Activated naive CD8-positive, alpha-beta T cell treated with anti-CD3 and anti-CD28 coated beads, Interleukin-2, amount 10 ng/mL, durations not matched to agents 7 days and 5 days (primary cell): ENCODE measurements around the gene ATP6AP2. TPM values are rescaled to one million over a fixed set of nuclear protein-coding genes. Genes with fewer than 3 reads are reported as not detected.

Source experiments
- ATAC-seq: fragments of 150-1000 bp; cut with Tn5 transposase; one replicate; pipeline ENCODE4 v1.10.0; 2021; ENCODE audit warnings: low read depth, moderate library complexity
- POLR2A ChIA-PET: fragments of 350-600 bp; sonication (Branson Sonifier 250); formaldehyde crosslinking; loops from one replicate; lab custom pipeline; 2021; ENCODE audit warnings: antibody characterized with exemption; lab: Charles Lee
- DNase-seq: peaks from one replicate; pipeline ENCODE4 v3.0.0; 2021
- H3K27ac Mint-ChIP-seq: one replicate; pipeline ENCODE4 v1.8.0; 2022; ENCODE audit warnings: mild to moderate bottlenecking, mixed read lengths
- H3K27me3 Mint-ChIP-seq: one replicate; pipeline ENCODE4 v1.8.0; 2022; ENCODE audit warnings: mild to moderate bottlenecking, moderate library complexity, mixed read lengths
- H3K36me3 Mint-ChIP-seq: one replicate; pipeline ENCODE4 v1.8.0; 2021; ENCODE audit warnings: mild to moderate bottlenecking, mixed read lengths
- H3K4me1 Mint-ChIP-seq: one replicate; pipeline ENCODE4 v1.8.0; 2021; ENCODE audit warnings: mixed read lengths
- H3K4me3 Mint-ChIP-seq: one replicate; pipeline ENCODE4 v1.8.0; 2022; ENCODE audit warnings: mild to moderate bottlenecking, moderate library complexity, mixed read lengths
- H3K9me3 Mint-ChIP-seq: one replicate; pipeline ENCODE4 v1.8.0; 2021; ENCODE audit warnings: mixed read lengths
- total RNA-seq, 2 experiments: library from RNA; stranded (reverse); gene quantifications; one replicate each; pipeline ENCODE4 v1.2.3, GENCODE V29; 2021

Gene ATP6AP2
- total RNA-seq, 2 experiments from 2014 or later = 58.6 to 66.9 TPM

DNA sequence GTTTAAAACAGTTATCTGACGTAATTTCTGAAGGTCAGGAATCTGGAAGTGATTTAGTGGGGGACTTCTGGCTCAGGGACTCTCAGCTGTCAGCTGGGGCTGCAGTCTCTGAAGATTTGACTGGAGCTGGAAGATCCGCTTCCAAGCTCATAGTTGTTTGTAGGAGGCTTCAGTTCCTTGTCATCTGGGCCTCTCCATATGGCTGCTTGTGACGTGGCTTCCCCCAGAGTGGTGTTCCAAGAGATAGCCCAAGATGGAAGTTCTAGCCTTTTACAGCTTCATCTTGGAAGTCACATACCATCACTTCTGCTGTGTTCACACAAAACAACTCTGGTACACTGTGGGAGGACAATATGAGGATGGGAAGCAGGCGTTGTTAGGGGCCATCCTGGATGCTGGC is 44.5 kb downstream of the ATP6AP2 start:
- Mint-ChIP-seq H3K27me3 (no peaks in the 10 kb centered on the region), H3K9me3 (no peaks in the 10 kb centered on the region), H3K36me3 (peaks cover 7% of the 10 kb centered on the region), H3K4me1 (no peaks in the 10 kb centered on the region), H3K27ac (no peak overlapping the region), H3K4me3 (no peak overlapping the region)
- DNase-seq = no peak
- POLR2A ChIA-PET = no interaction called here
- ATAC-seq = no peak

DNA sequence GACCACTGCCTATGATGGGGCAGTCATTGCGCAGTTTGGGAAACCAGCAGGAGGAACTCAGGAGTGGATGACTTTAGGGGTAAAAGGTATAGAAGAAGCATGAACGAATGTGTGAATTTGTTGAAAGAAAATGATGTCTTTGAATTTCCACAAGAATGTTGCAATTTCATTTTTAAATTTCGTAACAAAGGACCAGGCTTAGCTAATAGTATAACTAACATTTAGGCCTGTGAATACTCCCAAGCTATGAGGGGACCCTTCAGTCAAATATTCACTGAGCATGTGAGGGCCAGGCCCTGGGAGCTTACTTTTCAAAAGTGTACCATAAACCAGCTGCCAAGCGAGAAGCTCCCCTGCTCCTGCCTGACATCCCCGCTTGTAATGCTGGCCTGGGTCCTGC is 47.7 kb downstream of the ATP6AP2 start:
- peaks cover 2% of the 10 kb centered on the region for H3K4me1 Mint-ChIP-seq
- POLR2A ChIA-PET = no interaction called here
- no peak overlapping the region for H3K27ac Mint-ChIP-seq
- H3K27me3 Mint-ChIP-seq = no peaks in the 10 kb centered on the region
- H3K4me3 Mint-ChIP-seq = no peak overlapping the region
- peaks cover 13% of the 10 kb centered on the region for H3K36me3 Mint-ChIP-seq
- ATAC-seq = no peak
- no peaks in the 10 kb centered on the region for H3K9me3 Mint-ChIP-seq
- DNase-seq = no peak

DNA sequence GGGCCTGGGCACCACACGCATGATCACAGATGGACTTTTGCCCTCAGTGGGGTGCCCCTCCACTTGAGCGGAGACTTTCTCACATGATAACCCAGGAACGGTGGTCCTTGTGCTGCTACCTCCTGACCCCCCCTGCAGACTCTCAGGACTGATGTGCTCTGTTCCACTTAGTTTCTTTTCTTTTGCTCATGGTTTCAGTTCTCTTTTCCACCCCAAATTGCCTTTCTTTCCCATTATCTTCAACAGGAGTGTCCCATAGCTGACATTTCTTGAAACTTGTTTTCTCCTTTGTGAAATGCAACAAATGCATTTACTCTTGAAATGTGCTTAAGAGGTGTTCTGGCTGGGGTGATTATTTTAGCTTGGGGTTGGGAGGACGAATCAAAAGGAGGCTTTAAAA is 51.4 kb downstream of the ATP6AP2 start:
- no peaks in the 10 kb centered on the region for H3K9me3 Mint-ChIP-seq
- DNase-seq = no peak
- no peaks in the 10 kb centered on the region for H3K27me3 Mint-ChIP-seq
- H3K27ac Mint-ChIP-seq = no peak overlapping the region
- no peak for ATAC-seq
- peaks cover 9% of the 10 kb centered on the region for H3K4me1 Mint-ChIP-seq
- POLR2A ChIA-PET = no interaction called here
- H3K4me3 Mint-ChIP-seq = no peak overlapping the region
- H3K36me3 Mint-ChIP-seq = peaks cover 29% of the 10 kb centered on the region

DNA sequence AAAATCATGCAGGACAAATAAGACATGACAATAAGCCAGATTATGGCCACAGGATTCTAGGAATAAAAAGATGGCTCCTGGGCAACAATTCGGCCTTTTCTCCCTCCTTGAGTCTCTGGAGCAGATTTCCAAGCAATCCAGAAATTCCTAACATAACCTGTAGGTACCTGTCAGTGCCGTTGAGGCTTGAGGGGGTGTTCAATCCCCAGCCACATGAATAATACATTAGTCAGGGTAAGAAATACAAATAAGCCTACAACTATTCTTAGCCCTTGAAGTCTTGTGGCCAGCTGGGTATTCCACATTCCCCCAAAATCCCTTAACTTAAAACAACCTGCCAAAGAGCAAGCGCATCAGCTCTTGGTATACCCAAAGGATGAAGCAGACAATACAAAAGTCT is 56.9 kb downstream of the ATP6AP2 start:
- Mint-ChIP-seq H3K4me1 (peaks cover 17% of the 10 kb centered on the region), H3K27me3 (no peaks in the 10 kb centered on the region), H3K27ac (no peak overlapping the region), H3K36me3 (peaks cover 30% of the 10 kb centered on the region), H3K9me3 (no peaks in the 10 kb centered on the region), H3K4me3 (no peak overlapping the region)
- POLR2A ChIA-PET = no interaction called here
- DNase-seq (no peak), ATAC-seq (no peak)

DNA sequence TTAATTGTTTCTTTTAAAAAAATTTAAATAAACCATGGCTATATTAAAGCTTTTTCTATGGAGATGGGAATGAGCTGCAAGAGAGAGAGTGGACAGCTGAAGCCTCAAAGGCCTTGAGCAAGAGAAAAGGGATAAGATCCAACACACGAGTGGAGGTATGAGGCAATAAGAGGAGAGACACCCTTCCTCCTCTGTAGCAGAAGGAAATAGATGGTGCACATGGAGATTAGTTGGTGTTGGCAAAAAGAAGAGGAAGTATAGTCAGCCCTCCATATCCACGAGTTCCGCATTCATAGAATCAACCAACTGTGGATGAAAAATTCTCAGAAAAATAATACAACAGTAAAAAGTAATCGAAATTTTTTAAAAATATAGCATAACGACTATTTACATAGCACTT is 63.4 kb downstream of the ATP6AP2 start:
- H3K27ac Mint-ChIP-seq = peak overlapping the region; percentile 90
- H3K9me3 Mint-ChIP-seq = no peaks in the 10 kb centered on the region
- POLR2A ChIA-PET = interaction anchor here (1.4 kb wide), 1 partner anchor 63 kb away, joined by 4 read pairs; the partner anchor contains the start of gene ATP6AP2
- ATAC-seq (no peak), DNase-seq (no peak)
- H3K4me3 Mint-ChIP-seq = peak overlapping the region; percentile 91
- peaks cover 20% of the 10 kb centered on the region for H3K36me3 Mint-ChIP-seq
- peaks cover 19% of the 10 kb centered on the region for H3K4me1 Mint-ChIP-seq
- no peaks in the 10 kb centered on the region for H3K27me3 Mint-ChIP-seq

DNA sequence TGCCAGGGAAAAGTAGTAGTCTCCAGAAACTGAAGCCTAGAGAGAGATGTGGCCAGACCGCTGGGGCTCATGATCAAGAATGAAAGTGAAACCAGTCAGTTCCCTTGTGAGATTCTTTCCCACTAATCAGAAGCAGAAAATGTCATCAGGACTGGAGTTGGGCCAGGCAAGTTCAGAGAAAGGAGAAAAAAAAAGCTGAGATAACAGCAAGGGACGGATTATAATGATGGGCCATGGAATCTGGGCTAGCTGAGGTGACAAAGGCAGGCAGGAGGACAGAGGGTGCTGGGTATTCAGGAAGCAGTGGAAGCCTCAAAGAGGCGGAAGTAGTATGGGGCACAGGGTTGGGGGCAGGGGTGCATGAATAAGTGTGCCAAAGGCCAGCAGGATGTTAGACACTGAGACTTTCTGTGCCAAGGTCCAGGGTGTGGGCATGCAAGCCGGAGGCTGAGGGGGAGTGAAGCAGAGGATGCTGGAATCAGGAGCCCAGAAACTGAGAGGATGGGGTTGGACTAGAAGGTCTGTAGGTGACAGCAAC is 64.1 kb downstream of the ATP6AP2 start:
- Mint-ChIP-seq H3K27me3 (no peaks in the 10 kb centered on the region), H3K9me3 (no peaks in the 10 kb centered on the region), H3K27ac (peak overlapping the region; percentile 96), H3K4me3 (peak overlapping the region; percentile 91), H3K4me1 (peaks cover 19% of the 10 kb centered on the region), H3K36me3 (peaks cover 20% of the 10 kb centered on the region)
- POLR2A ChIA-PET = interaction anchor here (0.5 to 1.4 kb wide), 2 partner anchors 64 to 71 kb away, joined by 4 read pairs; partner anchors contain the start of gene ATP6AP2
- ATAC-seq (peak; percentile 57), DNase-seq (peak; percentile 51)

DNA sequence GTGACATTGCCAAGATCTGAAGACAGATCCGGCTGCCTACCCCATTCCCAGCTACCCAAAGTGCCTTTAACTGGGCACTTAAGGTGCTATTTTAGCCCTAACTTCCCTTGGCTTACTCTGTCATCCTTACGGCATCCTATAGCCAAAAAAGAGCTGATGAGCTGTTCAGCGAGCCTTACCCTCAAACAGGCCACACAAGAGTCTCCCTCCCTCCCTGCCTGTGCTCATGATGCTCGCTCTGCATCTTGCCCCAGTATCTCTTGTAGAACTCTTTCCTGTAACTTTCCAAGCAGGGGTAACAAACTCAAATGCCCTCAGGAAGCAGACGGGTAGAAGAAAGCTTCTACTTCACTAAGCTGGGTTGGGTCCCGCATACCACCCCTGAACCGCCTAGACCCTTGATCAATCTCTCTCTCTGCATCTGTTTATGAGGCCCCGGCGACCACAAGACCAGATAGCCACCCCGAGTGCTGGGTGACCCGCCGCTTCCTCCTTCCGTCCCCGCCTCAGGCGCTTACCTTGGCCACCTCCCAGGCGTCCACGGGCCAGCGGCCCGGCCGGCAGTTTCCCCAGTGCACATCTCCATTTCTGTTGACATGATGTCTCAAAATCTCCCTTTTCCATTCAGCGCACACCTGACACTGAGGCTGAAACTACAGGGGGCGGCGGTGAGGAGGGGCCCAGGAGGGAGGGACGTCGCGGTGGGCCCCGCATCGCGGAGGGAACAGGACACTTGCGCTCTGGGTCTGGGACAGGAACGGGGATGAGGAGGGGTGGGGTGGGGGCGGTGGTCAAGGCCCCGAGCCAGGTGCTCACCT is 65.9 kb downstream of the ATP6AP2 start:
- Mint-ChIP-seq H3K36me3 (peaks cover 23% of the 10 kb centered on the region), H3K4me3 (peak overlapping the region; percentile 87), H3K4me1 (peaks cover 19% of the 10 kb centered on the region), H3K27ac (peak overlapping the region; percentile 92), H3K27me3 (no peaks in the 10 kb centered on the region), H3K9me3 (no peaks in the 10 kb centered on the region)
- ATAC-seq (peak; percentile 16), DNase-seq (peak; percentile 53)
- POLR2A ChIA-PET = interaction anchor here (1.3 to 2.3 kb wide), 3 partner anchors 66 to 439 kb away, joined by 3 to 9 read pairs (median 8); partner anchors contain the start of genes ATP6AP2 and USP9X

DNA sequence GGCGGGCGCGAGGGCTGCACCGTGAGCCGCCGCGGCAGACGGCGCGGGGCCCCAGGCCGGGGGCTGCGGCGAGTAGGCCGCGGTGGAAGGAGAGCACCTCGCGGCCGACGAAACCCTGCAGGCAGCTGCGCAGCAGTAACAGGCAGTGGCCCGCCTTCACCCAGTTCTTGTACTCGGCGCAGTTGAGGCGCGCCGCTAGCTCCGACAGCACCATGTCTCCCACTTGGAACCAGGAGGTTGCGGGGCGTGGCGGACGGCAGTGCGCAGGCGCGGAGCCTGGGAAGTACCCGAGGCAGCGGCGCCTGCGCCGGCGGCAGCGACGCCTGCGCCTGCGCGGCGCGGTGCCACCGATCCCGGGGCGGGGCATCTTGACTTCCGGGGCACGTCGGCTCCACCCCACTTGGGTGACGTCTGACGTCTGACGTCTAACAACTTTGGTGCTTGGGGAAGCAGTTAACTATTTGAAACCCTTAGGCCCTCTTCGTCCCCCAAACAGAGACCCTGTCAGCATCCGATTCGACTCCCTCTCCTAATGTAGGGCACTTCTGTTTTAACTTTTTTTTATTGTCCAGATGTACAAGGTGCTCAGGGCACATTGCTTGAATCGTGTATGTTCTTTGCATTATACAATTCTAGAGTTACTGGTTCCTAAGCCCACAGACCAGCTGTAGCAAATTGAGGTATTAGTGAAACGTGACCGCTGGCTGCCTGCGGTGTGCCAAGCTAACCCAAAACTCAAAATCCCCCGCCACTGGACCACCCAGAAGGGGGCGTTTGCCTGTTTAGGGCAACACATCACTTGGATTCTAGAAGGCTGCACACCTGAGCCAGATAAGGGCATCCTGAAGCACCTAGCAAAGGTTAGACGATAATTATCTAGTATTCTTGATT is 66.8 kb downstream of the ATP6AP2 start, which contains the start of gene CXorf38:
TSS of gene CXorf38 (minus strand) at position 255 of the 891 bp plus-strand sequence. CDS start at position 214, 41 bp downstream.
- POLR2A ChIA-PET = interaction anchor here (1.3 to 2.3 kb wide), 3 partner anchors 67 to 438 kb away, joined by 3 to 8 read pairs (median 3); partner anchors contain the start of genes ATP6AP2 and USP9X
- H3K36me3 Mint-ChIP-seq = peaks cover 16% of the 10 kb centered on the region
- peaks cover 14% of the 10 kb centered on the region for H3K4me1 Mint-ChIP-seq
- H3K27ac Mint-ChIP-seq = peak within 1 kb of the TSS; percentile 97
- H3K27me3 Mint-ChIP-seq = no peaks in the 10 kb centered on the region
- H3K4me3 Mint-ChIP-seq = peak within 1 kb of the TSS; percentile 87
- peak; percentile 91 for DNase-seq
- ATAC-seq = peak; percentile 76
- H3K9me3 Mint-ChIP-seq = no peaks in the 10 kb centered on the region

DNA sequence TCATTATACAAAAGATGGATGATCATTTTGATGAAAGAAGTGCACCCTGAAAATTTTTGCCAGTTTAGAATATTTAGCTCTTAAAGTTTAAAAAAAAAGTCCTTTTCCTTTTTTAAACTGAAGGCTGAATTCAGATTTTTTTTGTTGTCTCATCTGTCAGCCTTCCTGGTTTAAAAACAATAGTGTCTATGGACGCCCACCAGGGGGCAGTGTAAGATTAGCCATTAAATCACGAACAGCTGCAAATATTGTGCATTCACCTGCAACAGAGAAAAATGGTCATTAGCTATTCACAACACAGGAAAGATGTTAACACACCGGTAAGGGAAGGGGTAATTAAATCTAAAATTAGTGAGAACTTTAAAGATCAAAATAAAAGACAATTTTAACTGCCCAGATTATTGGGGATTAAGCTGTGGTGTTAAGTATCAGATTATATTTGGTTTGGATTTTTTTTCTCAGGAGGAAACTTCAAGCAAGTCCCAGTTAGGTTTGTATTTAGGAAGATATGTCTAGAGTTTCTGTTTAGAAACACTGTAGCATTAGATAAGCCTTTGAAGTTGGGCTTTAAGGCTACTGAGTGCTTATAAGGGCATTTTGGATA is 71.0 kb downstream of the ATP6AP2 start:
- no peak for ATAC-seq
- Mint-ChIP-seq H3K27ac (peak overlapping the region; percentile 51), H3K27me3 (no peaks in the 10 kb centered on the region), H3K4me1 (peaks cover 4% of the 10 kb centered on the region), H3K9me3 (no peaks in the 10 kb centered on the region), H3K36me3 (peaks cover 8% of the 10 kb centered on the region), H3K4me3 (no peak overlapping the region)
- DNase-seq = peak; percentile 31
- POLR2A ChIA-PET = interaction anchor here (0.9 kb wide), 2 partner anchors 83 to 143 kb away, joined by 3 to 5 read pairs; partner anchors contain the start of gene MED14

DNA sequence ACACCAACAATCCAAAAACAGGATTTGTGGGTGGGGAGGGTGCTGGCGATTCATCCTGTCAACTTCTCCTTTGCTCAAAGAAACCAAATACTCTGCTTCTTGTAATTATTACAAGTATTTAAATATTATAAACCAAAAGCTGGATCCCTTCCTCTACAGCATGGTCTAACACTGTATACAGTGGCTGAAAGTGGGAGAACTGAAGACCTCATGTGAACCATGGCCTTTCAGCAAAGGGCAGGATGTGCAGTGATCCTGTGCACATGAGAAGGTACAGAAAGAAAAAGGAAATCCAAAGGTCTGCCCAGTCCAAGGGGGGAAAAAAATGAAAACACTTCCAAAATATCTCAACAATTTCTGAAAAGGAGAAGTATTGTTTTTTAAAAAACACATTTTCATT is 71.9 kb downstream of the ATP6AP2 start:
- Mint-ChIP-seq H3K27me3 (no peaks in the 10 kb centered on the region), H3K4me3 (no peak overlapping the region), H3K4me1 (peaks cover 3% of the 10 kb centered on the region), H3K9me3 (no peaks in the 10 kb centered on the region), H3K27ac (no peak overlapping the region), H3K36me3 (peaks cover 8% of the 10 kb centered on the region)
- ATAC-seq (no peak), DNase-seq (no peak)
- POLR2A ChIA-PET = no interaction called here

DNA sequence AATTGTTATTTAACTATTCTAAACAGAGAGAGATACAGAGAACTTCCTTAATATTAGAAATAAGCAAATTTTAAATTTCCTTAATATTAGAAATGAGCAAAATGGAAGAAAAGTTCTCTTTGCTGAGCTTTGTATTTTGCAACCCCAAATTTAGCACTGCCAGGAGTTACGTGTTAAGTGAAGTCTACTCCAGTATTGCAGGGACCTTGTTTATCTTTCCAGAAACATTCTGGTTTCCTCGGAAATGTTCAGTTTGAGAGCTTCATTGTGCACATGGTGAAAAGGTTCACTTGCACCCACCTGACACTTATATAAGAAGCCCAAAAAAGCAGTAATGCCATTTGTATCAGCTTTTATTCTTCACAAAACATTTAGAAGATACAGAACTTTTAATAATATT is 72.8 kb downstream of the ATP6AP2 start:
- Mint-ChIP-seq H3K4me1 (peaks cover 2% of the 10 kb centered on the region), H3K9me3 (no peaks in the 10 kb centered on the region), H3K36me3 (peaks cover 8% of the 10 kb centered on the region), H3K27ac (no peak overlapping the region), H3K4me3 (no peak overlapping the region), H3K27me3 (no peaks in the 10 kb centered on the region)
- ATAC-seq (no peak), DNase-seq (no peak)
- POLR2A ChIA-PET = no interaction called here
